ENCODE measurements around the gene MESP2.

Gene MESP2

GRCh38 chr15:89818287-89818686 is 42.2 kb downstream of the MESP2 start:
- Mint-ChIP-seq H3K27me3 (peaks cover 27% of the 10 kb centered on the region), H3K4me3 (no peak overlapping the region), H3K27ac (no peak overlapping the region)

DNA sequence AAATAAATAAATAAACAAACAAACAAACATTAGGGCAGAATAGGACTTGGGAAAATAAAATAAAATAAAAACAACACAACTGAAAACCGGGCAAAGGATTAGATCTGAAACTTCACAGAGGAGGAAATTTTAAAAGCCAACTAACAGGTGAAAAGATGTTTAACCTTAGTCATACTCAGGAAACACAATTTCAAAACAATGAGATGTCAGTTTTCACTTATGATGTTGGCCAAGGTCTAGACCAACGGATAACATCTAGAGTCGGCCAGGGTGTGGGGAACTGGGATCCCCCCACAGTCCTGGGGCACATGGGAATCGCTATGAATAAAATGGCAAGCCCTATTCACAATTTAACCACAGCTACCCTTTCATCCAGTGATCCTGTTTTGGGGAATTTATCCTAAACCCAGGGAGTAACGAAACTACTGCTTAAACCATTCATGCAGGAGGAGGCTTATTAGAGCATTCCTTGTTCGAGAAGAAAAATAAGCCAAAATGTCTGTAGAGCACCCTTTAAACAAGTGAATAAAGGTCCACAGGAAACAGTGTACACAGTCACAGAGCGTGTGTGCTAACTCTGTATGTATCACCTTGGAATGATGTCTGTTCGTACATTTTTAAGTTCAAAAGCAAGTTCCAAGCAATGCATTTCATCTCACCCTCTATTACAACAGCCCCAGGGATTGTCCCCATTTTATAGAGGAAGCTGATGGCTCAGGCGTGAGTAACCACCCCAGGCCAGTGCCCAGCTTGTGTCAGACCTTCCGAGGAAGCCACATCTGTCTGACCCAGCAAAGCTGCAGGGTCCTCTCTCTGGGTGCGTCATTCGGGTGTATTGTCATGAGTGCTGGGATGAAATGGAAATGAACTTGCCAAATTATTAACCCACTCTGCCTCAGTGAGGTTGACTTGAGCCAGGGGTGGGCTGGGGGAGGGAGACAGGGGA is 44.8 kb downstream of the MESP2 start:
- DNase-seq (ENCODE audit: low spot score in 2 of 2) (no peak), ATAC-seq (ENCODE audit: low read depth) (no peak)
- Mint-ChIP-seq H3K36me3 (peaks cover 3% of the 10 kb centered on the region), H3K4me3 (no peak overlapping the region), H3K9me3 (no peaks in the 10 kb centered on the region), H3K27ac (no peak overlapping the region), H3K4me1 (peaks cover 10% of the 10 kb centered on the region), H3K27me3 (peaks cover 24% of the 10 kb centered on the region)

More at GRCh38 chr15:89818287-89818686, 42.2 kb downstream of the MESP2 start:
- Mint-ChIP-seq H3K9me3 (no peaks in the 10 kb centered on the region), H3K36me3 (peaks cover 3% of the 10 kb centered on the region), H3K4me1 (peaks cover 2% of the 10 kb centered on the region)
- DNase-seq (ENCODE audit: low spot score in 2 of 2) (no peak), ATAC-seq (ENCODE audit: low read depth) (no peak)

DNA sequence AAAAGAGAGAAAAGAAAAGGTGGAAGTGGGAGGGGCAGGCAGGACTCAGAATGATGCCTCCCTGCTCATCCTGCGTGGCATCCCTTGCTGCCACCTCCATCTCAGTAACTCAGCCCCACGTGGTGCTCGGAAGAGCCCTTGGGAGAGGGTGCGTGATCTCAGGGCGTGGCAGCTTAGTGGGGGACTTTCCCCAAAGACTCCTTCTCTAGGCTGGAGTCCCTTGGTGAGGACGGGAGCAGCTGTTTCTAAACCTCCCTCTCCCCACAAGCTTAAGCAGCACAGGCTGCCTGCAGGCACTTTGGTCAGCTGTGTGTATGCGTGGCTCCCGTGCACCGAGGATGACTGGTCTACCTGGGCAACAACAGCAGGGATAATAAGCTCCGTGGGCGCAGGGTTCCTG is 45.9 kb downstream of the MESP2 start:
- Mint-ChIP-seq H3K36me3 (no peaks in the 10 kb centered on the region), H3K4me3 (no peak overlapping the region), H3K27ac (no peak overlapping the region), H3K27me3 (peaks cover 16% of the 10 kb centered on the region), H3K9me3 (no peaks in the 10 kb centered on the region), H3K4me1 (peaks cover 10% of the 10 kb centered on the region)
- DNase-seq (ENCODE audit: low spot score in 2 of 2) (no peak), ATAC-seq (ENCODE audit: low read depth) (peak; percentile 42)

- no peaks in the 10 kb centered on the region for H3K9me3 Mint-ChIP-seq
- H3K27ac Mint-ChIP-seq: no peak overlapping the region
- H3K36me3 Mint-ChIP-seq: no peaks in the 10 kb centered on the region
- H3K27me3 Mint-ChIP-seq: peaks cover 16% of the 10 kb centered on the region
- H3K4me1 Mint-ChIP-seq: peaks cover 10% of the 10 kb centered on the region
- no peak for DNase-seq (ENCODE audit: low spot score in 2 of 2)
- ATAC-seq (ENCODE audit: low read depth): no peak
- H3K4me3 Mint-ChIP-seq: no peak overlapping the region
Measured at GRCh38 chr15:89822611-89822950, 46.4 kb downstream of the MESP2 start.

DNA sequence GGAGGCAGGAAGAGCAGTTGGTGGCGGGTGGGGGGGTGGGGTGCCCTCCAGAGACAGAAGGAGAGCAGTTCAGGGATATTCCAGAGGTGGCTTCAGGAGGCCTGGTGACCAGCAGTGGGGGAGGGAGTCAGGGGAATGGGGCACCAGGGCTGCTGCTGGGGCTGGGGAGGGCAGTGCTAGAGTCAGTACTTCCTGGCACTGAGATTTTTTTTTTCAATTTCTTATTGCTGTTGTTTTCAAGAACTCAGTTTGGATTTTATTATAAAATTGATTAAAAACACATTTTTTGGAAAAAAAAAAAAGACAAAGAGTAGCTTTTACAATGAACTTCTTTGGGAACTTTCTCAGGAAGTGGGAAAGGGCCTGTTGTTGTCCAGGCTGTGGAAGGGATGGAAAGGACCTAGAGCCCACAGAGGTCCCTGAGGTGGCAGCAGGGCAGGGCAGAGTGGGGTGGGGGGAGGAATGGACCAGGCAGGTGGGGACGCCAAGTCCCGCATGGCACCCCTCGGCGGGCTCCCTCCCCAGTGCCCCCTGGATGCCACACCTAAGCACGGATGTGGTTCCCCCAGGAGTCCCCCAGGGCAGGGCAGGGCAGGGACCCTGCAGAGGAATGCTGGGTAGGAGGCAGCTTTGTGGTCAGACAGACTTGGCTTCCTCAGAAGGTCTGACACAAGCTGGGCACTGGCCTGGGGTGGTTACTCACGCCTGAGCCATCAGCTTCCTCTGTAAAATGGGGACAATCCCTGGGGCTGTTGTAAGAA is 47.0 kb downstream of the MESP2 start:
- no peak overlapping the region for H3K4me3 Mint-ChIP-seq
- no peaks in the 10 kb centered on the region for H3K36me3 Mint-ChIP-seq
- no peak overlapping the region for H3K27ac Mint-ChIP-seq
- no peaks in the 10 kb centered on the region for H3K9me3 Mint-ChIP-seq
- peaks cover 16% of the 10 kb centered on the region for H3K27me3 Mint-ChIP-seq
- DNase-seq (ENCODE audit: low spot score in 2 of 2) (no peak), ATAC-seq (ENCODE audit: low read depth) (no peak)
- H3K4me1 Mint-ChIP-seq: peaks cover 10% of the 10 kb centered on the region

DNA sequence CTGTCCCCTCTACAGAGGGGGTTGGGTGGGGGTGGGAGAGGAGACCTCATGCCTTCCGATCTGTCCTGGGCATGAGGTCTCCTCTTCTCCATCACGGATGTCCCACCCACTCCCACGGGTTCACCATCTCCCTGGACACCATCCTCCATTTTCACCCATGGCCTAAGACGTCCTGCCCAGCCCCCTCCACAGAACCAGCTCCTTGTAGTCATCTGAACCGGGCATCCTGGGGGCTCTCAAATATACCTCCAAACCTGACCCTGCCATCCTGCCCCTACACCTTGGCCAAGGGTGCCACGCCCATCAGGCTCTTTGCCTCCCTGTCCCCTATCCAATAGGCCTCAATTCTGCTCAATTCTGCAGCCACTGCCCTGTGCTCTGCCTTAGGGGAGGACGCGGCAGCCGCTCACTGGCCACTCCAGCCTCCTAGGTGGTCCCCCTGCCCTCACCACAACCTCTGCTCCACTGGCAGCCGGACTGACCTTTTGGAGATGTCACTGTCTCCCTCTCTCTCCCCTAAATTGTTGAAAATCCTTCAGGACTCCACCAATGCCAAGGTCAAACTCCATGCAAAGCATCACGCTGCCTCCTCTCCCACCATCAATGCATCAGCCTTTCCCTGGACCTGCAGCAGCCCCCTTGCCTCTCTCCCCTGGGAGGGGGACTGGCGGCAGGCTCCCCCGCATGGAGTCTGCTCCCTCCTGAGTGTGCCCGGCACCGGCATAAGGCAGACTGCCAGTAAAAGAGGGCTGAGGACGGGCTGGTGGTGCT is 47.9 kb downstream of the MESP2 start:
- H3K27ac Mint-ChIP-seq: no peak overlapping the region
- DNase-seq (ENCODE audit: low spot score in 2 of 2): no peak
- no peak for ATAC-seq (ENCODE audit: low read depth)
- peaks cover 16% of the 10 kb centered on the region for H3K27me3 Mint-ChIP-seq
- no peak overlapping the region for H3K4me3 Mint-ChIP-seq
- peaks cover 10% of the 10 kb centered on the region for H3K4me1 Mint-ChIP-seq
- H3K9me3 Mint-ChIP-seq: no peaks in the 10 kb centered on the region
- H3K36me3 Mint-ChIP-seq: no peaks in the 10 kb centered on the region

DNA sequence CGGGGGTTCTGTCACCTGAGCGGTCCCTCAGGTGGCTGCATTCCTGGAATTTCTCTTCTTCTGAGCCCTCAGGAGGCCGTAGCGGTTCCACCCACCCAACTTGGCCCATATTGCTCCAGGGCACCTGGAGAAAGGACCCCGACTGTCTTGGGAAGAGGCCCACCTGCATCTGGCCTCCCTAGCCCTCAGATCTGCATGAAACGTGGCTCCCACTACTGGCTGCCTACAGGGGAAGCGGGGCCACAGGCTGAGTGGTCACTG is 48.4 kb downstream of the MESP2 start:
- peaks cover 10% of the 10 kb centered on the region for H3K4me1 Mint-ChIP-seq
- H3K27me3 Mint-ChIP-seq: peaks cover 14% of the 10 kb centered on the region
- no peak for DNase-seq (ENCODE audit: low spot score in 2 of 2)
- no peak for ATAC-seq (ENCODE audit: low read depth)
- H3K4me3 Mint-ChIP-seq: no peak overlapping the region
- H3K27ac Mint-ChIP-seq: no peak overlapping the region
- H3K9me3 Mint-ChIP-seq: no peaks in the 10 kb centered on the region
- H3K36me3 Mint-ChIP-seq: no peaks in the 10 kb centered on the region

DNA sequence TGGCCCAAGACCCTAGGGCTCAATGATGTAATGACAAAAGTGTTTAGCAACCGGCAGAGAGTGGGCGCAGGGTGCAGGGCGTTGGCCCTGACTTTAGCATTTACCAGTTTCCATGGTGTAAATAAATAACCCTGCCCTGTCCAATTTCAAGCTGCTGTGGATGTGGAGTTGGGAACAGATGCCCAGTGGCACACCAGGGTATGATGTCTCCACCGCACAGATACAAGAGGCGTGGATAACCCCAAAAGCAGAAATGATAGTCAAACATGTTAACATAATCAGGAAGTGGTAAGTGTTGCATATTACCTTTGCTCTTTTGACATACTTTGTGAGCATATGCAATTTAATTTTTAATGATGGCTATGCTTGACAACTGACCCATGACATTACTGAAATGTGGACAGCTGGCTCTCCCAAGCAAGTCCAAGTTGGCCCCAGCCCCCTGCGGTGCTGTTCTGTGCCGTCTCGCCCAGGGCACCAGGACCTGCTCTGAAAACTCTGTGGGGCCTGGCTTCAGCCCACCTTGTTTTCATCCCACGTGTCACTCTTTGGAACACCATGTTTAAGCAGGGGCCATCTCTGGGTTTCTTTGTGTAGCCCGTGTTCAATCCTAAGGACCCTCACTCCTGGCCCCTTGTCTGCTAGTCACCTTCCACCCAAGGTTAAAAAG is 49.3 kb downstream of the MESP2 start:
- H3K36me3 Mint-ChIP-seq: no peaks in the 10 kb centered on the region

GRCh38 chr15:89826671-89827655 is 50.8 kb downstream of the MESP2 start:
- DNase-seq (ENCODE audit: low spot score in 2 of 2): no peak
- no peaks in the 10 kb centered on the region for H3K9me3 Mint-ChIP-seq
- no peak overlapping the region for H3K27ac Mint-ChIP-seq
- ATAC-seq (ENCODE audit: low read depth): no peak
- H3K4me3 Mint-ChIP-seq: no peak overlapping the region
- peaks cover under 1% of the 10 kb centered on the region for H3K36me3 Mint-ChIP-seq
- peaks cover 14% of the 10 kb centered on the region for H3K27me3 Mint-ChIP-seq
- peaks cover 14% of the 10 kb centered on the region for H3K4me1 Mint-ChIP-seq

More for the DNA sequence above, 49.3 kb downstream of the MESP2 start:
- Mint-ChIP-seq H3K4me1 (peaks cover 14% of the 10 kb centered on the region), H3K27ac (no peak overlapping the region), H3K27me3 (peaks cover 14% of the 10 kb centered on the region), H3K4me3 (no peak overlapping the region), H3K9me3 (no peaks in the 10 kb centered on the region)
- ATAC-seq (ENCODE audit: low read depth): peak; percentile 84
- DNase-seq (ENCODE audit: low spot score in 2 of 2): no peak

- ATAC-seq (ENCODE audit: low read depth) (no peak), DNase-seq (ENCODE audit: low spot score in 2 of 2) (no peak)
- peaks cover 14% of the 10 kb centered on the region for H3K4me1 Mint-ChIP-seq
- no peaks in the 10 kb centered on the region for H3K9me3 Mint-ChIP-seq
- H3K36me3 Mint-ChIP-seq: peaks cover 1% of the 10 kb centered on the region
- H3K4me3 Mint-ChIP-seq: no peak overlapping the region
- H3K27me3 Mint-ChIP-seq: peaks cover 6% of the 10 kb centered on the region
- H3K27ac Mint-ChIP-seq: no peak overlapping the region
Measured at GRCh38 chr15:89827829-89828228, 51.7 kb downstream of the MESP2 start.
